Nephron progenitor cell (in vitro differentiated cells): ENCODE measurements around the gene PSME2.

Experiments
- DNase-seq: peaks from one replicate; pipeline ENCODE4 v3.0.0; 2021
- H3K27ac Mint-ChIP-seq: 2 replicates; pipeline ENCODE4 v1.8.0; 2021; ENCODE audit warnings: mild to moderate bottlenecking, moderate library complexity, mixed read lengths
- H3K27me3 Mint-ChIP-seq: 2 replicates; pipeline ENCODE4 v1.8.0; 2021; ENCODE audit warnings: mild to moderate bottlenecking, low read depth, mixed read lengths; ENCODE audit not compliant: poor library complexity
- H3K36me3 Mint-ChIP-seq: 2 replicates; pipeline ENCODE4 v1.8.0; 2021; ENCODE audit warnings: low read depth, mixed read lengths
- H3K4me1 Mint-ChIP-seq: 2 replicates; pipeline ENCODE4 v1.8.0; 2021; ENCODE audit warnings: mixed read lengths
- H3K4me3 Mint-ChIP-seq: 2 replicates; pipeline ENCODE4 v1.8.0; 2021; ENCODE audit warnings: mild to moderate bottlenecking, moderate library complexity, mixed read lengths
- H3K9me3 Mint-ChIP-seq: 2 replicates; pipeline ENCODE4 v1.8.0; 2021; ENCODE audit warnings: mild to moderate bottlenecking, moderate library complexity, mixed read lengths
- TF ChIP-seq, protein P1 (sequence below): fragments of 200-600 bp; sonication (generic); IDR thresholded peaks from 2 replicates; pipeline ENCODE4 v1.5.0; 2021; ENCODE audit warnings: antibody characterized with exemption

PSME2 gene

GRCh38 chr14:24190416-24190815 lies 44.0 kb upstream of the PSME2 start:
- peaks cover 49% of the 10 kb centered on the region for H3K36me3 Mint-ChIP-seq
- H3K27ac Mint-ChIP-seq, result no peak overlapping the region
- H3K27me3 Mint-ChIP-seq, result peaks cover 10% of the 10 kb centered on the region
- no peak overlapping the region for H3K4me3 Mint-ChIP-seq
- H3K9me3 Mint-ChIP-seq, result no peaks in the 10 kb centered on the region
- peaks cover 57% of the 10 kb centered on the region for H3K4me1 Mint-ChIP-seq
- TF ChIP-seq, protein P1, sequence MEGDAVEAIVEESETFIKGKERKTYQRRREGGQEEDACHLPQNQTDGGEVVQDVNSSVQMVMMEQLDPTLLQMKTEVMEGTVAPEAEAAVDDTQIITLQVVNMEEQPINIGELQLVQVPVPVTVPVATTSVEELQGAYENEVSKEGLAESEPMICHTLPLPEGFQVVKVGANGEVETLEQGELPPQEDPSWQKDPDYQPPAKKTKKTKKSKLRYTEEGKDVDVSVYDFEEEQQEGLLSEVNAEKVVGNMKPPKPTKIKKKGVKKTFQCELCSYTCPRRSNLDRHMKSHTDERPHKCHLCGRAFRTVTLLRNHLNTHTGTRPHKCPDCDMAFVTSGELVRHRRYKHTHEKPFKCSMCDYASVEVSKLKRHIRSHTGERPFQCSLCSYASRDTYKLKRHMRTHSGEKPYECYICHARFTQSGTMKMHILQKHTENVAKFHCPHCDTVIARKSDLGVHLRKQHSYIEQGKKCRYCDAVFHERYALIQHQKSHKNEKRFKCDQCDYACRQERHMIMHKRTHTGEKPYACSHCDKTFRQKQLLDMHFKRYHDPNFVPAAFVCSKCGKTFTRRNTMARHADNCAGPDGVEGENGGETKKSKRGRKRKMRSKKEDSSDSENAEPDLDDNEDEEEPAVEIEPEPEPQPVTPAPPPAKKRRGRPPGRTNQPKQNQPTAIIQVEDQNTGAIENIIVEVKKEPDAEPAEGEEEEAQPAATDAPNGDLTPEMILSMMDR, result no peak
- DNase-seq, result no peak

DNA sequence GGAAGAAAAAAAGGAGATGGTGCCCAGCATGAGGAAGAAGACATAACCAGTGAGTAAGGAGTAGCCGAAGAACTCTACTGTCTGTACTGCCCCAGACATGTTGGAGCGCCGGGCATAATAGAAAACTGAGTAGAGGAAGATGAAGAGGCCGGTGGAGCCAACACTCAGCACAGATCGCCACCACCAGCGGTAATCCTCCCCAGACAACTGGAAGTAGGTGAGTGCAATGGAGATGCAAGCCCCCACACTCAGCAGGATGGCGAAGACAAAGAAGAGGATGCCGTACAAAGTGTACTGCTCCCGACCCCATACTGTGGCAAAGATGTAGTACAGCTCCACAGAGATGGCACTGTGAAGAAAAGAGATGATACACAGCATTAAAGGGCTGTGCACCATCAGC lies 43.0 kb upstream of the PSME2 start:
- peaks cover 10% of the 10 kb centered on the region for H3K27me3 Mint-ChIP-seq

GRCh38 chr14:24189059-24189375 lies 42.6 kb upstream of the PSME2 start:
- Mint-ChIP-seq H3K4me1 (peaks cover 47% of the 10 kb centered on the region), H3K27ac (peak overlapping the region; percentile 7), H3K36me3 (peaks cover 41% of the 10 kb centered on the region), H3K27me3 (peaks cover 10% of the 10 kb centered on the region), H3K4me3 (peak overlapping the region; percentile 89), H3K9me3 (no peaks in the 10 kb centered on the region)
- TF ChIP-seq, protein P1, result no peak
- no peak for DNase-seq

More for the DNA sequence above, 43.0 kb upstream of the PSME2 start:
- Mint-ChIP-seq H3K27ac (peak overlapping the region; percentile 7), H3K36me3 (peaks cover 45% of the 10 kb centered on the region), H3K4me1 (peaks cover 51% of the 10 kb centered on the region), H3K9me3 (no peaks in the 10 kb centered on the region), H3K4me3 (peak overlapping the region; percentile 89)
- TF ChIP-seq, protein P1, result no peak
- DNase-seq, result no peak

DNA sequence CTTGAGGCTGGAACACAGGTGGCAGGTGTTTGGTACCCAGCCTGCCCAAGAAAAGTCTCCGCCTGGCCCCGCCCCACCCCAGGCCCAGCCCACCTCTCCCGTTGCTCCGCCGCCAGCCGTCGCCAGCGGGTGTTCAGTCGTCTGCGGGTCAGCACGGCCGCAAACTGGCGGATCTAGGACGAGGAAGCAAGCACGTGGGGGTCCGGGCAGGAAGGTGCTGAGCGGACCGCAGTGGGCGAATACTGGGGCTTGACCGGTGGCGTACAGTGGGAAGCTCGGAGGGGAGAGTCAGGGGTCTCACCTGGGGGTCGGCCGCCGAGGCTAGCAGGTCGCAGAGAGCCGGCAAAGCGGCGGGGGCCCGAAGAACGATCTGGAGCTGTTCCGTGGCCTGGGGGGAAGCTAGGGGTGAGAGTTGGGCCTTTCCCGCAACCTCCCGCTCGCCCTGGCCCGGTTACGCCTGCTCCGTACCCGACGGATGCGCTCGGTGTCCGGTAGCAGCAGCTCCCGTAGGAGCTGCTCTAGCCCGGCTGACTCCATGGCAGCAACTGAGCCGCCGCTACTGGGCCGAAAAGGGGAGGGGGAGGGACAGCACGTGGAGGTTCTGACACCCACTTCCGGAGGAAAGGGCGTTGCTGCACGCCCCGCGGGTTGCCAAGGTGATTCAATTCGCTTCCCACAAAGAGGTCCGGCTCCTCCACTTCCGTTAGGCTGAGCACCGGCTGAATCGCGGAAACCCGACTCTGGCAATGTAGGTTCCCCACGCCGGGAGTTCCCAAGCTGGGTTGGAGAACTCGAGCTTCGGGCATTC lies 42.0 kb upstream of the PSME2 start, which contains the start of gene IPO4:
Gene IPO4, minus strand, starts transcription at position 566 of the 808 bp plus-strand sequence. Its CDS starts 29 bp downstream, at position 537.
- peaks cover 38% of the 10 kb centered on the region for H3K36me3 Mint-ChIP-seq
- no peaks in the 10 kb centered on the region for H3K9me3 Mint-ChIP-seq
- peak within 1 kb of the TSS; percentile 94 for H3K27ac Mint-ChIP-seq
- H3K4me1 Mint-ChIP-seq, result peaks cover 44% of the 10 kb centered on the region
- peak within 1 kb of the TSS; percentile 89 for H3K4me3 Mint-ChIP-seq
- TF ChIP-seq, protein P1, result no peak
- DNase-seq, result peak; percentile 92
- H3K27me3 Mint-ChIP-seq, result peaks cover 10% of the 10 kb centered on the region

DNA sequence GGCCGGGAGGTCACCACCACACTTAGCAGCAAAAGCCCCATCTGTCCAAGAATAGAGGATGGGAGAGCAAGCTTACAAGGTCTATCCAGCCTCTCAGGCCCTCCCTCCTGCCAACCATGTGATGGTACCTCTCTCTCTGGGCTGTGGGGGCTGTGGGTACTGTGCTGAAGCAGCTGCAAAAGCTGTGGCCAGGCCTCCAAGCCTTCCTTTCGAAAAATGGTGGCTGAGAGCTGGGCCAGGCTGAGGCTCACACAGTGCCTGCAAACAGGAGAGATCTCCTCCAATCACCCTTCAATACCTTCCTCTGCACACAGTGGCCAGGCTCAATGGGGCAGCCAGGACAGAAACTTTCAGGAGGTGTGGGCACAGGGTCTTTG lies 41.1 kb upstream of the PSME2 start:
- H3K27ac Mint-ChIP-seq, result peak overlapping the region; percentile 94
- no peaks in the 10 kb centered on the region for H3K9me3 Mint-ChIP-seq
- H3K27me3 Mint-ChIP-seq, result peaks cover 10% of the 10 kb centered on the region
- TF ChIP-seq, protein P1, result no peak
- H3K4me1 Mint-ChIP-seq, result peaks cover 40% of the 10 kb centered on the region
- no peak for DNase-seq
- H3K36me3 Mint-ChIP-seq, result peaks cover 31% of the 10 kb centered on the region
- H3K4me3 Mint-ChIP-seq, result peak overlapping the region; percentile 89
